Measurements from ENCODE around the gene MGST1.

Gene MGST1

DNA sequence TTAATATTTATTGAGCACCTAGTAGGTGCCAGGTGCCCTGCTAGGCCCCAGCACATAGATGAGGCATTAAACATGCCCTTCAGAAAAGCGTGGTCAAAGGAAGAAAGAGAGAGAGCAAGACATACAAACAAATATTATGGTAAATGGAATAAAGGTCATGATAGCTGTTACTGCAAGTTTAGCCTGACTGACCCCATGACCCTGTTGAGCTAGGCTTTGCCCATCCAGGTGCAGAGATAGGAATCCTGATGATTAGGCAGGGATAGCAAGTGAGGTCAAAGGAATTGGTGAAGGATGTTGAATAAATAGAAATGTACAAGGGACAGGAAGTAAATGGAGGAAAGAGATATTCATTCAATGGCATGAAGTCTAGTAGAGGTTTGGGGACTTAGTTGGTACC lies 36.5 kb upstream of the MGST1 start:
- CTCF ChIA-PET = no interaction called here
- TF ChIP-seq, protein P1, sequence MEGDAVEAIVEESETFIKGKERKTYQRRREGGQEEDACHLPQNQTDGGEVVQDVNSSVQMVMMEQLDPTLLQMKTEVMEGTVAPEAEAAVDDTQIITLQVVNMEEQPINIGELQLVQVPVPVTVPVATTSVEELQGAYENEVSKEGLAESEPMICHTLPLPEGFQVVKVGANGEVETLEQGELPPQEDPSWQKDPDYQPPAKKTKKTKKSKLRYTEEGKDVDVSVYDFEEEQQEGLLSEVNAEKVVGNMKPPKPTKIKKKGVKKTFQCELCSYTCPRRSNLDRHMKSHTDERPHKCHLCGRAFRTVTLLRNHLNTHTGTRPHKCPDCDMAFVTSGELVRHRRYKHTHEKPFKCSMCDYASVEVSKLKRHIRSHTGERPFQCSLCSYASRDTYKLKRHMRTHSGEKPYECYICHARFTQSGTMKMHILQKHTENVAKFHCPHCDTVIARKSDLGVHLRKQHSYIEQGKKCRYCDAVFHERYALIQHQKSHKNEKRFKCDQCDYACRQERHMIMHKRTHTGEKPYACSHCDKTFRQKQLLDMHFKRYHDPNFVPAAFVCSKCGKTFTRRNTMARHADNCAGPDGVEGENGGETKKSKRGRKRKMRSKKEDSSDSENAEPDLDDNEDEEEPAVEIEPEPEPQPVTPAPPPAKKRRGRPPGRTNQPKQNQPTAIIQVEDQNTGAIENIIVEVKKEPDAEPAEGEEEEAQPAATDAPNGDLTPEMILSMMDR (IDR thresholded peaks at IDR 0.05; ENCODE audit: insufficient read depth, low read length, missing control alignments) = no peak
- POLR2A ChIA-PET = no interaction called here

DNA sequence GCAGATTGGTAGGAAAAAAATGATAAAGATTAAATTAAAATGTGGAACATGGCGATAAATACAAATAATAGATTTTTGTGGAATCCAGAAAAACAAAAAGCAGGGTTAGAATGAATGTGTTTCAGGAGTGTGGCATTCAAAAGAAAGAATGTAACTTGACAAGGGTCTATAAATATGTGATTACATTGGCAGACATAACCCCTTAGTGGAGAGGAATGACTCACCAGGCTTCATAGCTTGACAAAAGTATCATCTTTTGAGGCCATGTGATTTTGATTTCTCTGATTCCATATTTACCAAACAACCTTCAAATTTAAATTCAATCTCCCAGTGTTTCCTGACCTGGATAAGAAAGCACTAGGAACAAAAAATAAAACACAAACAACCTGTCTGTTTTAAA lies 24.4 kb upstream of the MGST1 start:
- DNase-seq (ENCODE audit: low read depth, low spot score) = peak; percentile 10
- TF ChIP-seq, protein P1 (IDR thresholded peaks at IDR 0.05; ENCODE audit: insufficient read depth, low read length, missing control alignments) = no peak
- CTCF ChIA-PET = no interaction called here
- no peak overlapping the region for H3K4me3 ChIP-seq (ENCODE audit: low read depth, low read length)
- POLR2A ChIA-PET = no interaction called here

More for the DNA sequence above, 36.5 kb upstream of the MGST1 start:
- DNase-seq (ENCODE audit: low read depth, low spot score) = no peak
- H3K4me3 ChIP-seq (ENCODE audit: low read depth, low read length) = no peak overlapping the region

DNA sequence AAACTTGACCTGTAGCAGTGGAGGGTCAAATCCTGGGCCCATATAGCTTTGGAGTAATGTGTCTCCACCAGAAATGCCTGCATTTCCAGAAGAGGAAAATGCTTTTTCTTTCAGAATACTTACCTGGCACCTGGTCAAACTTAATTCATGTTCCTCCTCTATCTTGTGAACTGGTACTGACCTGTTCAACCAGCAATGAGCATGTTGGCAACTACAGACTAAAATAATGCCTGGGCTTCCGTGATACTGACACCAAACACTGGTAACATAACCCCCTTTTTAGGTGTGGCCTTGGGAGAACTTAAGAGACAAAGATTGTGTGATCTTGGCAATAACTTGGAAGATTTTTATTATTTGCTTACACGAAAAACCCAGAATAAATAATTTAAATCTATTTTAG lies 23.8 kb upstream of the MGST1 start:
- ChIA-PET CTCF (no interaction called here), POLR2A (no interaction called here)
- H3K4me3 ChIP-seq (ENCODE audit: low read depth, low read length) = no peak overlapping the region
- no peak for DNase-seq (ENCODE audit: low read depth, low spot score)
- TF ChIP-seq, protein P1 (IDR thresholded peaks at IDR 0.05; ENCODE audit: insufficient read depth, low read length, missing control alignments) = no peak

DNA sequence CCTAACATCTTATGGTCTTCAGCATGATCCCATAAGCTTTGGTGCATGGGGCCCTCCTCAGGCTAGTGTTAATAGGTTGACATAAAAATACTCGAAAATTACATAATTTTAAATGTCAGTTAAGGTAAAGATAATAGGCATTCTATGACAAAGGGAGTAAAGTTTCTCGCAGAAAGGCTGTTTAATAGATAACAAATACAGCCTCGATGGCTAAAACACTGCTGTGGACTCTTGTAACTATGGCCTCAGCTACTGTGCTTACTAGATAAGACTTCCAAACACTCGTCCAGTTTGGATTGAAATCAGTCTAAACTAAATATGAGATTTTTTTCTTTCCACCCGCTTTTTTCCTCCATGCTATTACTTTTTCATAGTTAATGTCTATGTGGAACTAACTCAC lies 23.2 kb upstream of the MGST1 start:
- no peak for DNase-seq (ENCODE audit: low read depth, low spot score)
- no peak overlapping the region for H3K4me3 ChIP-seq (ENCODE audit: low read depth, low read length)
- ChIA-PET CTCF (no interaction called here), POLR2A (no interaction called here)
- TF ChIP-seq, protein P1 (IDR thresholded peaks at IDR 0.05; ENCODE audit: insufficient read depth, low read length, missing control alignments) = no peak

DNA sequence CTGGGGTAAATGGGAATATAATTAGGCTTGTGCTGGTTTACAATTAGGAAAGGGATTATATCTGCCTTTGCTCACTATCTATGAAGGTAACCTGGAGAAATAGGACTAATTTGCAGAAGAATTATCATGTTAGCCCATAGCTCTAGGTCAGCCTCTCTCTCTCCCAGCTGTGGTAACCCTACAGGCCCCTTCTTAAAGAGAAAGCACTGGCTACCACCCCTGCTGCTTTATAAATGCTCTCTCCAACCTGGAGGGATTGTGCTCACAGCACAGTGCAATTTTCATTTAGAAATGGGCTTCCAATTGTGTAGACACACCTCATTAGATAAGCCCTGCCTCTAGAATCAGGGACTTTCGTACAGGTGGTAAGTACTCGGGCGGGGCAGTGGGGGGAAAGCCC lies 22.7 kb upstream of the MGST1 start:
- no peak for DNase-seq (ENCODE audit: low read depth, low spot score)
- TF ChIP-seq, protein P1 (IDR thresholded peaks at IDR 0.05; ENCODE audit: insufficient read depth, low read length, missing control alignments) = no peak
- POLR2A ChIA-PET = no interaction called here
- CTCF ChIA-PET = no interaction called here
- H3K4me3 ChIP-seq (ENCODE audit: low read depth, low read length) = no peak overlapping the region

DNA sequence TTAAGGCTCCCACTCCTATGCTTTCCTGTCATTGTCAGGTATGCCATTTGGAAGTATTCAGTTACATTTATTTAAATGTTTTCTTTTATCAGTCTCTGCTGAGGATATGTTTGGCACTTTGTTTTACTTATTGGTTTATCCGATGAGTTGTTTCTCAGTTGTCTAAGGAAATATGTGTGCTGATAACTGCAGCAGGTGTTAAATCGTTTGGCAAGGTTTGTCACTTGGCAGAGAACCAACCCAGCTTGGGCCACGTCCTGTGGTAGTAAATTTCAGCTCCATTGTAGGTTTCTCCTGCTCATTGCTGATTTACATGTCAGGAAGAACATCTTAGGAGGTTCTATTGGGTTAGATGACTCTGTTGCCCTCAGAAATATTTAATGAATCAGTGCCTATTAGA lies 22.0 kb upstream of the MGST1 start:
- no peak for DNase-seq (ENCODE audit: low read depth, low spot score)
- H3K4me3 ChIP-seq (ENCODE audit: low read depth, low read length) = no peak overlapping the region
- ChIA-PET POLR2A (no interaction called here), CTCF (no interaction called here)
- TF ChIP-seq, protein P1 (IDR thresholded peaks at IDR 0.05; ENCODE audit: insufficient read depth, low read length, missing control alignments) = no peak
